Measurements from ENCODE around the gene SNRPB2.

SNRPB2 gene

GRCh38 chr20:16744178-16744807, 14.5 kb downstream of the SNRPB2 start:
- in situ Hi-C loops (cut with MboI; ENCODE audit: low pct_unique_long_range_greater_than_20kb, low sequenced_read_pairs, unreplicated experiment) = no loop called here
- no peak for DNase-seq (ENCODE audit: low spot score)
- TF ChIP-seq CTCF (IDR thresholded peaks at IDR 0.05; ENCODE audit: extremely low read depth, insufficient read depth, missing control alignments) = no peak

- in situ Hi-C loops (cut with MboI; ENCODE audit: low pct_unique_long_range_greater_than_20kb, low sequenced_read_pairs, unreplicated experiment) = no loop called here
- DNase-seq (ENCODE audit: low spot score) = no peak
- TF ChIP-seq CTCF (IDR thresholded peaks at IDR 0.05; ENCODE audit: extremely low read depth, insufficient read depth, missing control alignments) = no peak
These were observed 15.4 kb downstream of the SNRPB2 start for GRCh38 chr20:16745204-16745603.

GRCh38 chr20:16747291-16747811, 17.5 kb downstream of the SNRPB2 start:
- TF ChIP-seq CTCF (IDR thresholded peaks at IDR 0.05; ENCODE audit: extremely low read depth, insufficient read depth, missing control alignments) = no peak
- DNase-seq (ENCODE audit: low spot score) = no peak
- in situ Hi-C loops (cut with MboI; ENCODE audit: low pct_unique_long_range_greater_than_20kb, low sequenced_read_pairs, unreplicated experiment) = no loop called here

GRCh38 chr20:16748308-16748900, 18.6 kb downstream of the SNRPB2 start, which contains the start of gene OTOR:
OTOR (plus strand) TSS chr20:16748358; CDS start chr20:16748402, 44 bp downstream.
- no peak for TF ChIP-seq CTCF (IDR thresholded peaks at IDR 0.05; ENCODE audit: extremely low read depth, insufficient read depth, missing control alignments)
- in situ Hi-C loops (cut with MboI; ENCODE audit: low pct_unique_long_range_greater_than_20kb, low sequenced_read_pairs, unreplicated experiment) = no loop called here
- no peak for DNase-seq (ENCODE audit: low spot score)

- no peak for TF ChIP-seq CTCF (IDR thresholded peaks at IDR 0.05; ENCODE audit: extremely low read depth, insufficient read depth, missing control alignments)
- in situ Hi-C loops (cut with MboI; ENCODE audit: low pct_unique_long_range_greater_than_20kb, low sequenced_read_pairs, unreplicated experiment) = no loop called here
- no peak for DNase-seq (ENCODE audit: low spot score)
These were observed 19.7 kb downstream of the SNRPB2 start for GRCh38 chr20:16749573-16749972.

- no peak for DNase-seq (ENCODE audit: low spot score)
- in situ Hi-C loops (cut with MboI; ENCODE audit: low pct_unique_long_range_greater_than_20kb, low sequenced_read_pairs, unreplicated experiment) = loop anchor here (25.0 kb wide), 1 partner anchor 215 kb away; no protein-coding TSS in a partner anchor
- no peak for TF ChIP-seq CTCF (IDR thresholded peaks at IDR 0.05; ENCODE audit: extremely low read depth, insufficient read depth, missing control alignments)
These were observed 22.3 kb downstream of the SNRPB2 start for GRCh38 chr20:16752082-16752481.
